Fibroblast of lung (primary cell): Measurements from ENCODE around the gene MRPS31. TPM values are rescaled to one million over a fixed set of nuclear protein-coding genes. Genes with fewer than 3 reads are reported as not detected.

Source experiments
- DNase-seq, 2 donors: peaks; one replicate each; pipeline versions ENCODE4 v3.0.0 to v3.0.0-alpha.2; 2010; ENCODE audit warnings: low read depth in 2 of 2
- H2AFZ ChIP-seq: 2 replicates; pipeline ENCODE4 v1.5.1; 2012; ENCODE audit warnings: low read length, control low read depth, inconsistent platforms
- H3K27ac ChIP-seq: 2 replicates; pipeline ENCODE4 v1.5.1; 2011; ENCODE audit warnings: low read length, control low read depth; ENCODE audit not compliant: insufficient read depth
- H3K27me3 ChIP-seq: 2 replicates; pipeline ENCODE4 v1.5.1; 2011; ENCODE audit warnings: mild to moderate bottlenecking, low read length; ENCODE audit not compliant: control insufficient read depth, insufficient read depth
- H3K36me3 ChIP-seq: 2 replicates; pipeline ENCODE4 v1.5.1; 2011; ENCODE audit warnings: low read length; ENCODE audit not compliant: control insufficient read depth, insufficient read depth
- H3K4me1 ChIP-seq: 2 replicates; pipeline ENCODE4 v1.5.1; 2011; ENCODE audit warnings: low read length; ENCODE audit not compliant: control insufficient read depth, insufficient read depth; ENCODE audit errors: extremely low read depth
- H3K4me2 ChIP-seq: 2 replicates; pipeline ENCODE4 v1.5.1; 2011; ENCODE audit warnings: low read length, control low read depth; ENCODE audit not compliant: insufficient read depth; ENCODE audit errors: extremely low read depth
- H3K4me3 ChIP-seq, 4 experiments: fragments of 200-600 bp in 1 of 4; sonication (generic) in 1 of 4; replicated peaks in 1 of 4; 2 replicates each; pipeline ENCODE4 v1.5.1; 2011 to 2016; ENCODE audit warnings: low read length in 4 of 4, low read depth in 3 of 4, mild to moderate bottlenecking in 3 of 4, control low read depth in 2 of 4, inconsistent platforms in 1 of 4, mixed read lengths in 1 of 4; ENCODE audit not compliant: insufficient read depth in 1 of 4; ENCODE audit errors: control extremely low read depth in 1 of 4
- H3K79me2 ChIP-seq: 2 replicates; pipeline ENCODE4 v1.5.1; 2012; ENCODE audit warnings: mild to moderate bottlenecking, low read length, inconsistent platforms; ENCODE audit not compliant: control insufficient read depth, insufficient read depth
- H3K9ac ChIP-seq: 2 replicates; pipeline ENCODE4 v1.5.1; 2011; ENCODE audit warnings: mild to moderate bottlenecking, low read length, control low read depth; ENCODE audit not compliant: insufficient read depth
- H3K9me3 ChIP-seq: 2 replicates; pipeline ENCODE4 v1.5.1; 2012; ENCODE audit warnings: low read depth, low read length; ENCODE audit not compliant: control insufficient read depth, insufficient read depth
- H4K20me1 ChIP-seq: 2 replicates; pipeline ENCODE4 v1.5.1; 2011; ENCODE audit warnings: low read length; ENCODE audit not compliant: control insufficient read depth, insufficient read depth; ENCODE audit errors: extremely low read depth
- EZH2 ChIP-seq: IDR thresholded peaks from 2 replicates; pipeline ENCODE4 v1.5.1; 2012; ENCODE audit warnings: low read length, control low read depth, mild to moderate bottlenecking; ENCODE audit errors: missing control alignments
- polyA plus RNA-seq, 2 donors: library from polyadenylated mRNA; depleted of rRNA in 1 of 2; stranded (reverse) in 1 of 2; unstranded in 1 of 2; fragments of >200 nt; gene quantifications; 2 replicates each; pipeline ENCODE4 v1.2.1, GENCODE V29; 2011 to 2012; ENCODE audit warnings: missing spikeins in 1 of 2
- total RNA-seq: library from RNA; depleted of rRNA; stranded (reverse); fragments of >200 nt; gene quantifications from 2 replicates; pipeline ENCODE4 v1.2.1, GENCODE V29; 2014
- TF ChIP-seq, protein P1 (sequence below), 2 donors: IDR thresholded peaks in 1 of 2; conservative IDR thresholded peaks in 1 of 2; 1 replicate in 1 of 2; 2 replicates in 1 of 2; pipeline ENCODE4 v1.5.1; 2011 to 2012; ENCODE audit warnings: low read length in 2 of 2, control low read depth in 1 of 2, inconsistent platforms in 1 of 2, low read depth in 1 of 2, mild to moderate bottlenecking in 1 of 2

The MRPS31 gene
- total and polyA plus RNA-seq, 2 donors (not counting 1 experiment from before 2014, with no cell fraction given), result 14.2 to 16.0 TPM

DNA sequence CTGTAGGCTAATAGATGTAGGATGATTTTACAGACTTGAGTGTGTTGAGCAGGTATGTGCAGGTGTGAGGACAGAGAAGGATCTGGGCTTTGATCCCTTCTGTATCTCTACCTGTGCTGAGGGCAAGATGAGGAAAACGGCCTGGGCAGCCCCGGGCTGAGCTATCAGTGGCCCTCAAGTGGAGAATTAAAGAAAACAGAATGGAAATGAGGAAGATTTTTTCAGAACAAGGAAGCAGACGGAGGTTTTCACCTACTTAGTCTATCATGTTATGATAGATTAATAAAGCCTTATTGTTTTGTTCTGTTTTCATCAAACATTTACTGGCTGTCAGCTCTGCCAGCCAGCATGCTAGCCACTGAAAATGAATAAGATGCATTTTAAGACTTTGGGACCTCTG is 82.2 kb downstream of the MRPS31 start:
- Histone ChIP-seq H4K20me1 (no peaks in the 10 kb centered on the region), H2AFZ (no peak overlapping the region), H3K4me2 (no peak overlapping the region), H3K9ac (no peak overlapping the region), H3K4me1 (no peaks in the 10 kb centered on the region), H3K79me2 (no peaks in the 10 kb centered on the region), H3K36me3 (no peaks in the 10 kb centered on the region), H3K27ac (no peak overlapping the region), H3K27me3 (no peaks in the 10 kb centered on the region), H3K9me3 (no peaks in the 10 kb centered on the region), H3K4me3 (no peak overlapping the region)
- no peak for DNase-seq
- TF ChIP-seq, protein P1, sequence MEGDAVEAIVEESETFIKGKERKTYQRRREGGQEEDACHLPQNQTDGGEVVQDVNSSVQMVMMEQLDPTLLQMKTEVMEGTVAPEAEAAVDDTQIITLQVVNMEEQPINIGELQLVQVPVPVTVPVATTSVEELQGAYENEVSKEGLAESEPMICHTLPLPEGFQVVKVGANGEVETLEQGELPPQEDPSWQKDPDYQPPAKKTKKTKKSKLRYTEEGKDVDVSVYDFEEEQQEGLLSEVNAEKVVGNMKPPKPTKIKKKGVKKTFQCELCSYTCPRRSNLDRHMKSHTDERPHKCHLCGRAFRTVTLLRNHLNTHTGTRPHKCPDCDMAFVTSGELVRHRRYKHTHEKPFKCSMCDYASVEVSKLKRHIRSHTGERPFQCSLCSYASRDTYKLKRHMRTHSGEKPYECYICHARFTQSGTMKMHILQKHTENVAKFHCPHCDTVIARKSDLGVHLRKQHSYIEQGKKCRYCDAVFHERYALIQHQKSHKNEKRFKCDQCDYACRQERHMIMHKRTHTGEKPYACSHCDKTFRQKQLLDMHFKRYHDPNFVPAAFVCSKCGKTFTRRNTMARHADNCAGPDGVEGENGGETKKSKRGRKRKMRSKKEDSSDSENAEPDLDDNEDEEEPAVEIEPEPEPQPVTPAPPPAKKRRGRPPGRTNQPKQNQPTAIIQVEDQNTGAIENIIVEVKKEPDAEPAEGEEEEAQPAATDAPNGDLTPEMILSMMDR (conservative IDR thresholded peaks at IDR 0.05 in 1 of 2, IDR thresholded peaks at IDR 0.05 in 1 of 2; ENCODE audit: low read depth in 1 of 2, low read length in 2 of 2), result no peak
- no peak for TF ChIP-seq EZH2

DNA sequence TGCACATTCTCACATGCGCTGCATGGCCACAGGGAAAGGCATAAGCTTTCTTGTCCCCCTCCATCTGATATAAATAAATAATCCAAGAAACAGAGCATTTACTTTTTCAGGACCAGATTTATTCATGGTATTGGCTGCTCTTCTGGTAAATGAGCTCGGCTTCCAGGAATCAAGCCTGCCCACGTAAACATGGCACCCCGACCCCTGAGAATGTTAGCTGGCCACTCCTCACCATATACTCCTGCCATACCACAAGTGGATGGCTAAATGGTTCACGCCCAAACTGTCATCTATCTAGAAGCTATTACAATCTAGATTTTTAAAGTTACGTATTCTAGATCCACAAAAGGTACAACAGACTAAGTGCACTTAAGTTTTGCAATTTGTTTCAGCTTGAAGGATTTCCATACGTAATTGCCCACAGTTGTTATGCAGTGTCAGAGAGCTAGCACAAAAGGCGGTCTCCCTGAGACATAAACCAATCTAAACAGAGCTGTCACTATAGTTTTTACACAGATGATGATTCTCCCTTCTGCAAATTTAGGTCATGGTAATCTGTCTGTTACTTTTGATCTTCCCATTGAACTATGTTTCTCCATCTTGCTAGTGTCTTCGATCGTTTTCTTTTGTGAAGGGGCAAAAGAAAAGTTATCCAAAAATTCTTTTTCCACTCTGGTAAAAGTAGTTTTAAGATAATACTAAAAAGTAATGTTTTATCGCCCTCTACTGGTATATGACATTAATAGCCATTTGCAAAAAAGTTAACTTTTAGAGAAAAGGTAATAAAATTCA is 88.3 kb downstream of the MRPS31 start:
- peak overlapping the region; percentile 29 for H3K4me2 ChIP-seq
- peak overlapping the region in 1 of 4 experiments; percentile 5 for H3K4me3 ChIP-seq
- TF ChIP-seq EZH2, result no peak
- TF ChIP-seq, protein P1 (conservative IDR thresholded peaks at IDR 0.05 in 1 of 2, IDR thresholded peaks at IDR 0.05 in 1 of 2; ENCODE audit: low read depth in 1 of 2, low read length in 2 of 2), result no peak

DNA sequence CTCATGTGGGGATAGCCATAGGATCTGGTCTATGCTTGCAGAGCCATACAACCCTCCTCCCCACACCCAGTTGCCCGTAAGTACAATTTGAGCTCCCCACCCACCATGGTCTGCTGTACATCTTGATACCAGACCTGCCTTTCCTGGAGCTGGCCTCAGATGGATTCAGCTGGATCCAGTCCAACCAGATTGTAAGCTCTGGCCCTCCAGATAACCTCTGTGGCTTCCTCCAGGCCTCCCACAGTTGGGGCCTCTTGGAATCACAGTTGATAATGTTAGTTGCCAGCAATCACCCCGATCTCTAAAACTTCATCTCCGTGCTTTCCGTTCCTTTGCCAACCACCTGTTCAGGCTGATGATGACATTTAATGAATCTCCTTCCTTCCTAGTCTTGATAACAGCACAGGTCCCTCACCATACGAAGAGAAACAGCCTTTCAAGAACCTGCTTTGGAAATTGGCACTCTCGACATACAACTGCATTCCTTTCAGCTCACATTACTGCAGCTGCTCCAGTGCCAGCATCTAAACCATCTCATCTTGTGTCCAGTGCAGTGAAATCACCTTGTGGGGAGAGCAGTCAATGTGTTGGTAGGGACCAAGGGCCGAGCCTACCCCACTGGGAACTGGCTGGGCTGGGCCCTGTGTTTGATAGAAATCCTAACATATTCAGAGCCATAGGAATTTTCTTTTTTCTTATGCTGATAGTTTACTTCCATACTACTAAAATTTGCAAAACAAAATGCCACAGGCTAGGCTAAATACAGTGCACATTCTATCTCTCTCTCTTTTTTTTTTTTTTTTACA is 89.4 kb downstream of the MRPS31 start:
- Histone ChIP-seq H3K36me3 (no peaks in the 10 kb centered on the region), H3K27me3 (no peaks in the 10 kb centered on the region), H3K79me2 (no peaks in the 10 kb centered on the region), H4K20me1 (no peaks in the 10 kb centered on the region), H3K9me3 (no peaks in the 10 kb centered on the region), H3K4me3 (no peak overlapping the region), H3K9ac (no peak overlapping the region), H3K4me1 (no peaks in the 10 kb centered on the region), H3K4me2 (no peak overlapping the region), H3K27ac (no peak overlapping the region), H2AFZ (no peak overlapping the region)
- DNase-seq, result peak in 1 of 2 donors; percentile 50
- TF ChIP-seq, protein P1 (conservative IDR thresholded peaks at IDR 0.05 in 1 of 2, IDR thresholded peaks at IDR 0.05 in 1 of 2; ENCODE audit: low read depth in 1 of 2, low read length in 2 of 2), result no peak

More for the DNA sequence above, 88.3 kb downstream of the MRPS31 start:
- no peaks in the 10 kb centered on the region for H3K79me2 ChIP-seq
- H3K36me3 ChIP-seq, result no peaks in the 10 kb centered on the region
- no peaks in the 10 kb centered on the region for H3K9me3 ChIP-seq
- no peak overlapping the region for H2AFZ ChIP-seq
- peak; percentile 39 to 62 for DNase-seq
- H3K4me1 ChIP-seq, result no peaks in the 10 kb centered on the region
- no peaks in the 10 kb centered on the region for H3K27me3 ChIP-seq
- H3K9ac ChIP-seq, result no peak overlapping the region
- H3K27ac ChIP-seq, result no peak overlapping the region
- no peaks in the 10 kb centered on the region for H4K20me1 ChIP-seq
